Gastroesophageal sphincter (tissue), 3 donors: ENCODE results near the gene COX6A1.

Experiments used
- EP300 ChIP-seq: sonication (generic); formaldehyde crosslinking; IDR thresholded peaks from one replicate; pipeline ENCODE4 v1.6.1; 2017; ENCODE audit warnings: antibody characterized with exemption, mild to moderate bottlenecking
- POLR2AphosphoS5 ChIP-seq: sonication (generic); formaldehyde crosslinking; IDR thresholded peaks from one replicate; pipeline ENCODE4 v1.6.1; 2017; ENCODE audit warnings: antibody characterized with exemption
- TF ChIP-seq, protein P1 (sequence below), 4 experiments: fragments of 200-600 bp in 2 of 4; fragments of 450-650 bp in 2 of 4; sonication (generic) in 1 of 4; IDR thresholded peaks; one replicate each; pipeline ENCODE4 v1.5.1; 2017 to 2019; ENCODE audit warnings: antibody characterized with exemption in 4 of 4, mild to moderate bottlenecking in 2 of 4, moderate library complexity in 2 of 4

DNA sequence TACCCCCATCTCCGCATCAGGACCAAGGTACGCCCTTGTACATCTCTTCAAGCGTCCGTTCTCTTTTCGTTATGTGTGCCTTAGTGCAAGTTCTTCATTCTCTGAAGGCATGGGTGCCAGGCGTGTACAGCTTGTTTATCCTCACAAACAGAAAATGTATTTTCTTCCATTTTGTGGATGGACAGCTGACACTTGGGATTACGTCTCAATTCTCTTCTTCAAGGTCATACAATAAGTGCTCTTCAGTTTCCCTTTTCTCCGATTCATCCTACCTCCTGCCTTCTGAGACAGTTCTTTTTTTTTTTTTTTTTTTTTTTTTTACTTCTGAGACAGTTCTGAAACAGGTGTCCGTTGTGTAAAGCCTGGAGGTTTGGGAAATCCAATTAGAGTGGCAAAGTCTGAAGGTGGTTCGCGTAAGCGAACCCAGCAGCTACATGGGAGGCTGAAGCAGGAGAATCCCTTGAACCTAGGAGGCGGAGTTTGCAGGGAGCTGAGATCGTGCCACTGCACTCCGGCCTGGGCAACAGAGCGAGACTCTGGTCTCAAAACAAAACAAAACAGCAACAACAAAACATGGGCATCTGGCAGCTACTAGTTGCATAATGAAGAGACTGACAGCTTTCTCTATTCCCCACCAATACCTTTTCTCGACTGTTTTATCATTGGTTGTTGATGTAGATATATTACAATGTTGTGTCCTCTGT is 734 bp downstream of the COX6A1 start:
- TF ChIP-seq POLR2AphosphoS5 (no peak), EP300 (no peak)
- TF ChIP-seq, protein P1, sequence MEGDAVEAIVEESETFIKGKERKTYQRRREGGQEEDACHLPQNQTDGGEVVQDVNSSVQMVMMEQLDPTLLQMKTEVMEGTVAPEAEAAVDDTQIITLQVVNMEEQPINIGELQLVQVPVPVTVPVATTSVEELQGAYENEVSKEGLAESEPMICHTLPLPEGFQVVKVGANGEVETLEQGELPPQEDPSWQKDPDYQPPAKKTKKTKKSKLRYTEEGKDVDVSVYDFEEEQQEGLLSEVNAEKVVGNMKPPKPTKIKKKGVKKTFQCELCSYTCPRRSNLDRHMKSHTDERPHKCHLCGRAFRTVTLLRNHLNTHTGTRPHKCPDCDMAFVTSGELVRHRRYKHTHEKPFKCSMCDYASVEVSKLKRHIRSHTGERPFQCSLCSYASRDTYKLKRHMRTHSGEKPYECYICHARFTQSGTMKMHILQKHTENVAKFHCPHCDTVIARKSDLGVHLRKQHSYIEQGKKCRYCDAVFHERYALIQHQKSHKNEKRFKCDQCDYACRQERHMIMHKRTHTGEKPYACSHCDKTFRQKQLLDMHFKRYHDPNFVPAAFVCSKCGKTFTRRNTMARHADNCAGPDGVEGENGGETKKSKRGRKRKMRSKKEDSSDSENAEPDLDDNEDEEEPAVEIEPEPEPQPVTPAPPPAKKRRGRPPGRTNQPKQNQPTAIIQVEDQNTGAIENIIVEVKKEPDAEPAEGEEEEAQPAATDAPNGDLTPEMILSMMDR (IDR thresholded peaks at IDR 0.05): no peak
